GM18907 (cell line): ENCODE measurements around the gene TAL2.

Experiments used
- ATAC-seq: cut with Tn5 transposase; IDR thresholded peaks from one replicate; pipeline ENCODE4 v1.9.1; 2021; ENCODE audit warnings: mild to moderate bottlenecking, moderate library complexity; ENCODE audit not compliant: unreplicated experiment

Gene TAL2

GRCh38 chr9:105673850-105674387, 11.7 kb downstream of the TAL2 start:
- ATAC-seq: no peak

- ATAC-seq: no peak
Measured at GRCh38 chr9:105676351-105676923, 14.2 kb downstream of the TAL2 start.

GRCh38 chr9:105678163-105678562, 15.9 kb downstream of the TAL2 start:
- no peak for ATAC-seq

DNA sequence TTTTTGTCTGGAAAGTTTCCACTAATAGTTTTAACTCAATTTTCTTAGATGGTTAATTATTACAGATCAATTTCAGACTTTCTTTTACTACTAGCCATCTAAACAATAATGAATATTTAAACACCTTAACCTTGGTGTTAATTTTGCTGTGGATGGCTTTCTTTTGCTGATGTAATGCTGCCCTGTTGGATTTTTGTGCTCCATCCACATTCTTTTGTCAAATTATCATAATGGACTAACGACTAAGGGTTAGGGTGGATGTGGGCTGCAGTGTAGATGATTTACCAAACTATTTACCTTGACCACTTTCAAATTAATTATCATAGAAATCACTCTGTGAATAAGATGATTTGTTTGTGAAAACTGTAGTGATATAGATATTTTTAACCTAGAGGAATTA, 16.5 kb downstream of the TAL2 start:
- no peak for ATAC-seq

DNA sequence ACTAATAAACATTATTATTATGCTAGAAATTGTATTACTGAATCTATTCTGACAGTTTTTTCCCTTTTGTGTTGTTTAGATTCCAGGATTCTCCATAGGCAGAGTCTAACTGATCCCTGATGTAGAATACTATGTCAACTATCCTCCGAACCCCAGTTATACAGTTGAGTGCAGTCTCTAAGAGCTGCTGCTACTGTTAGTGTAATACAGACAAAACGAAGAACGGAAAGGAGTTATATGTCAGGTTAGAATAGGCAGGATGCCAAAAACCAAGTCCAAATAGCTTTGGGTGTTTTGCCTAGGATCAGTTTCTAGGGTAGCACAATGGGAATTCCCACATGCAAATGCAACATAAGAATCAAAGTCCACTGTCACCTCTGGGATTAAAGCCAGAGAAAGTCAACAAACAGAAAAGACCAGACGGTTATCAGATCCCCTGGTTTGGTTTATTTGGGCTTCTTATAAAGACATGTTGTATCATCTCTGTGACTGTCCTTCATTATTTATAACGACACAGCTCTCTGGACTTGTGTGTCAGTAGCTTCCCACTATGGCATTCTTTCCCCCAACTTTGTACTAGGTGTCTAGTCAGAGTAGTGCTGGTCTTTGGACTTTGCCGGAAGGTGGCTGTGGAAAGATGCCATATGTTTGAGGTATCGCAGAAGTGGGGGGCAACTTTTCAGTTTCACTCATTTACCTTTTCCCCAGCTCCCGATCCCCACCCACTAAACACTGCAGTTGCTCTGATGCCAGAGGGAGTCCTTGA, 17.2 kb downstream of the TAL2 start:
- no peak for ATAC-seq

- no peak for ATAC-seq
Measured at GRCh38 chr9:105681313-105681712, 19.1 kb downstream of the TAL2 start.

GRCh38 chr9:105681724-105682123, 19.5 kb downstream of the TAL2 start:
- no peak for ATAC-seq

- ATAC-seq: no peak
Measured at GRCh38 chr9:105683688-105684275, 21.5 kb downstream of the TAL2 start.

DNA sequence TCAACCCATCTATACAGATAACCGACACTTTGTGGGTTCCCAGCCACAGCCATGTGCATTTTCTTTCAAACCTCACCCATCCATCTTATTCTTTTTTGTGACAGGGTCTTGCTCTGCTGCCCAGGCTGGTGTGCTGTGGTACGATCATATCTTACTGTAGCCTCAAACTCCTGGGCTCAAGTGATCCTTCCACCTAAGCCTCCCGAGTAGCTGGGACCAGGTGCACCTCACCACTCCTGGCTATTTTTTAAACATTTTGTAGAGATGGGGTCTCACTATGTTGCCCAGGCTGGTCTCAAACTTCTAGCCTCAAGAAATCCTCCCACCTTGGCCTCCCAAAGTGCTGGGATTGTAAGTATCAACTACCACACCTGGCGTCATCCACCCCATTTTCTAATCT, 24.7 kb downstream of the TAL2 start:
- ATAC-seq: no peak

GRCh38 chr9:105690742-105691141, 28.5 kb downstream of the TAL2 start:
- no peak for ATAC-seq

- ATAC-seq: peak; percentile 36
Measured at GRCh38 chr9:105693435-105694189, 31.4 kb downstream of the TAL2 start.

GRCh38 chr9:105694190-105694847, 32.1 kb downstream of the TAL2 start, which contains the start of gene TMEM38B:
TSS of gene TMEM38B (plus strand) at chr9:105694541. CDS start at chr9:105694661, 120 bp downstream.
- peak; percentile 81 for ATAC-seq

GRCh38 chr9:105694848-105695581, 32.8 kb downstream of the TAL2 start:
- peak; percentile 70 for ATAC-seq

- no peak for ATAC-seq
Measured at GRCh38 chr9:105696219-105696793, 34.0 kb downstream of the TAL2 start.

DNA sequence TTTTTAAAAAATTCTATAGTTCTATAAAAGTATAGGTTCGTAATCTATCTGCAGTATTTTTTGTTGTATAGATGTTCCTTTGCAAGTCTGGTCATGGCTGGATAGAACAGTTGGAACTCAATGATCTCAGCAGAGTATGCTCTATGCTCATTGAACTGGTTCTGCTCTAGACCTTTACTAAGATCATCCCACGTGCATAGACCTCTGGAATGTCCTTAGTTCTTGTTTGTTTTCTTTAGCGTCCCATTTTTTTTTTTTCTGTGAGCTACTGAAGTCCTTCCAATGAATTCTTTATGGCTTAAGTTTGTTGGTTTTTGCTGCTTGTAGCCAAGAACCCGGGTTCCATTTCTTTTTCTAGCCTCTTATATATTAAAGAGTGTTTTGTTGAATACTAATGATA, 35.6 kb downstream of the TAL2 start:
- ATAC-seq: no peak

- no peak for ATAC-seq
Measured at GRCh38 chr9:105698348-105698870, 36.2 kb downstream of the TAL2 start.

DNA sequence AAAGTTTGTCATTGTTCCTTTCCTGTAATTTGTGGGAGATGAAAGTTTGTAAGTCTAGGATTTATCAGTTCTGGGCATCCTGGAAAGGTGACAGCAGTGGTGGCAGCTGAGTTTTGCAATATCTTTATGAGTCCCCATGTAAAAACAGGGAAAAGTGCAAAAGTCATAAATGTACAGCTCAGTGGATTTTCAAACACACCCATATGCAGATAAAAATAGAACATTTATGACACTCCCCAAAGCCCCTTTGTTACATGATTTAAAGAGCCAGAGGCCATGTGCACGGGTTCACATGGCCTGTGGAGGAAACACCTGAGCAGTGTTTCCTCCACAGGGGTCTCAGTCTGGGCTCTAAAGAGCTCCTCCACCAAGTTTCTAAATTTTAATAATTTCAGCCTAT, 38.4 kb downstream of the TAL2 start:
- no peak for ATAC-seq

GRCh38 chr9:105701145-105701544, 38.9 kb downstream of the TAL2 start:
- no peak for ATAC-seq

GRCh38 chr9:105702207-105702606, 40.0 kb downstream of the TAL2 start:
- no peak for ATAC-seq
